Natural killer cell (primary cell): ENCODE results near the gene FERD3L. TPM values are rescaled to one million over a fixed set of nuclear protein-coding genes. Genes with fewer than 3 reads are reported as not detected.

Experiments
- ATAC-seq, 3 donors: fragments of 150-1000 bp in 2 of 3; fragments of 200-7000 bp in 1 of 3; cut with Tn5 transposase; 1 replicate in 1 of 3; 2 replicates in 2 of 3; pipeline ENCODE4 v1.10.0; 2021; ENCODE audit warnings: mild to moderate bottlenecking in 2 of 3, moderate library complexity in 2 of 3
- DNase-seq, 2 donors: peaks; one replicate each; pipeline versions ENCODE4 v3.0.0 to v3.0.0-alpha.2; 2013 to 2021; ENCODE audit warnings: mixed read lengths in 1 of 2
- H3K27ac ChIP-seq: one replicate; pipeline ENCODE4 v1.5.1; 2013; ENCODE audit warnings: mild to moderate bottlenecking, low read length
- H3K27me3 ChIP-seq: one replicate; pipeline ENCODE4 v1.6.1; 2013; ENCODE audit warnings: low read length; ENCODE audit not compliant: control insufficient read depth, insufficient read depth
- H3K36me3 ChIP-seq: one replicate; pipeline ENCODE4 v1.6.1; 2013; ENCODE audit warnings: low read length; ENCODE audit not compliant: control insufficient read depth, insufficient read depth
- H3K4me1 ChIP-seq: one replicate; pipeline ENCODE4 v1.6.1; 2013; ENCODE audit warnings: low read length; ENCODE audit not compliant: control insufficient read depth, insufficient read depth
- H3K4me3 ChIP-seq: one replicate; pipeline ENCODE4 v1.5.1; 2013; ENCODE audit warnings: low read length
- H3K9me3 ChIP-seq: one replicate; pipeline ENCODE4 v1.6.1; 2013; ENCODE audit warnings: low read length; ENCODE audit not compliant: control insufficient read depth, insufficient read depth
- H3K27ac Mint-ChIP-seq, 2 donors: one replicate each; pipeline ENCODE4 v1.8.0; 2022; ENCODE audit warnings: mild to moderate bottlenecking in 2 of 2, mixed read lengths in 2 of 2, moderate library complexity in 1 of 2
- H3K27me3 Mint-ChIP-seq, 2 donors: one replicate each; pipeline ENCODE4 v1.8.0; 2022; ENCODE audit warnings: low read depth in 2 of 2, mixed read lengths in 2 of 2
- H3K36me3 Mint-ChIP-seq: one replicate; pipeline ENCODE4 v1.8.0; 2022; ENCODE audit warnings: mixed read lengths
- H3K4me1 Mint-ChIP-seq, 2 donors: one replicate each; pipeline ENCODE4 v1.8.0; 2022; ENCODE audit warnings: mixed read lengths in 2 of 2
- H3K4me3 Mint-ChIP-seq: one replicate; pipeline ENCODE4 v1.8.0; 2022; ENCODE audit warnings: mild to moderate bottlenecking, moderate library complexity, mixed read lengths
- H3K9me3 Mint-ChIP-seq, 2 donors: one replicate each; pipeline ENCODE4 v1.8.0; 2022; ENCODE audit warnings: mixed read lengths in 2 of 2
- CTCF ChIP-seq: fragments of 200-600 bp; IDR thresholded peaks from one replicate; pipeline ENCODE4 v1.8.0; 2022; ENCODE audit warnings: antibody characterized with exemption
- whole genome bisulfite sequencing: methylation state at CpG from one replicate; pipeline ENCODE4 v1.1.7; 2013; ENCODE audit warnings: missing lambda C conversion rate; ENCODE audit not compliant: insufficient coverage; 5-methylcytosine and 5-hydroxymethylcytosine counted together
- intact Hi-C: fragments of 100-400 bp; cut with micrococcal nuclease; formaldehyde crosslinking; loops from one replicate; pipeline ENCODE4 v1.14.2; 2022
- total RNA-seq, 4 donors: library from RNA; stranded (reverse); fragments of 120-200 nt in 1 of 4; gene quantifications; one replicate each; pipeline versions ENCODE4 v1.2.3 to v1.2.4, GENCODE V29; 2013 to 2022

FERD3L gene
- total RNA-seq, 3 donors from 2014 or later (not counting 1 experiment from before 2014, with no cell fraction given) = not detected

GRCh38 chr7:19110026-19110730 is 35.0 kb downstream of the FERD3L start:
- Mint-ChIP-seq H3K36me3 (peaks cover 11% of the 10 kb centered on the region), H3K9me3 (peaks cover 0 to 2% of the 10 kb centered on the region in 2 donors), H3K4me1 (no peaks in the 10 kb centered on the region), H3K4me3 (no peak overlapping the region), H3K27ac (no peak overlapping the region), H3K27me3 (peaks cover 77 to 99% of the 10 kb centered on the region in 2 donors)
- DNase-seq (no peak), ATAC-seq (no peak)
- Histone ChIP-seq H3K9me3 (no peaks in the 10 kb centered on the region), H3K36me3 (no peaks in the 10 kb centered on the region), H3K4me1 (peaks cover 27% of the 10 kb centered on the region), H3K4me3 (no peak overlapping the region), H3K27ac (no peak overlapping the region), H3K27me3 (peaks cover 77% of the 10 kb centered on the region)
- TF ChIP-seq CTCF = no peak
- intact Hi-C loops = no loop called here
- 16% methylated on average over 6 of the region's 11 CpGs for WGBS

- Mint-ChIP-seq H3K4me1 (no peaks in the 10 kb centered on the region), H3K4me3 (no peak overlapping the region), H3K36me3 (peaks cover 11% of the 10 kb centered on the region), H3K27me3 (peaks cover 80 to 100% of the 10 kb centered on the region in 2 donors), H3K9me3 (peaks cover 0 to 2% of the 10 kb centered on the region in 2 donors), H3K27ac (no peak overlapping the region)
- no peak overlapping the region for H3K4me3 ChIP-seq
- WGBS = 16% methylated on average over 10 of the region's 11 CpGs
- no peaks in the 10 kb centered on the region for H3K36me3 ChIP-seq
- H3K27me3 ChIP-seq = peaks cover 71% of the 10 kb centered on the region
- ATAC-seq = no peak
- DNase-seq = no peak
- peaks cover 27% of the 10 kb centered on the region for H3K4me1 ChIP-seq
- TF ChIP-seq CTCF = no peak
- H3K27ac ChIP-seq = no peak overlapping the region
- intact Hi-C loops = no loop called here
- H3K9me3 ChIP-seq = no peaks in the 10 kb centered on the region
These were observed 35.9 kb downstream of the FERD3L start for GRCh38 chr7:19109000-19109946.

GRCh38 chr7:19107356-19108146 is 37.7 kb downstream of the FERD3L start:
- H3K4me3 Mint-ChIP-seq = no peak overlapping the region
- ATAC-seq (no peak), DNase-seq (no peak)
- no peak overlapping the region for H3K27ac ChIP-seq
- no peaks in the 10 kb centered on the region for H3K9me3 ChIP-seq
- H3K36me3 ChIP-seq = no peaks in the 10 kb centered on the region
- H3K36me3 Mint-ChIP-seq = peaks cover 11% of the 10 kb centered on the region
- H3K27me3 Mint-ChIP-seq = peaks cover 79 to 95% of the 10 kb centered on the region in 2 donors
- no peaks in the 10 kb centered on the region for H3K4me1 Mint-ChIP-seq
- peaks cover 25% of the 10 kb centered on the region for H3K4me1 ChIP-seq
- H3K9me3 Mint-ChIP-seq = peaks cover 0 to 2% of the 10 kb centered on the region in 2 donors
- WGBS = 3% methylated on average over 47 of the region's 48 CpGs
- no peak overlapping the region for H3K4me3 ChIP-seq
- intact Hi-C loops = no loop called here
- TF ChIP-seq CTCF = no peak
- H3K27me3 ChIP-seq = peaks cover 56% of the 10 kb centered on the region
- H3K27ac Mint-ChIP-seq = no peak overlapping the region
